A549 (cell line): ENCODE data around the gene CPAMD8.

Source experiments
- BCL3 ChIP-seq: fragments of >200 bp; sonication (Bioruptor Twin); formaldehyde crosslinking; IDR thresholded peaks from 3 replicates; pipeline ENCODE4 v1.6.1; 2016
- CTCF ChIP-seq: fragments of >200 bp; sonication (Bioruptor Twin); formaldehyde crosslinking; IDR thresholded peaks from 3 replicates; pipeline ENCODE4 v1.5.1; 2016
- HDAC2 ChIP-seq: fragments of 200-600 bp; sonication (generic); IDR thresholded peaks from 2 replicates; pipeline ENCODE4 v1.6.1; 2016
- MAFK ChIP-seq: fragments of 450-650 bp; IDR thresholded peaks from 2 replicates; pipeline ENCODE4 v1.6.1; 2014; ENCODE audit not compliant: partially characterized antibody
- MAX ChIP-seq: IDR thresholded peaks from 2 replicates; pipeline ENCODE4 v1.6.1; 2012
- MAZ ChIP-seq: fragments of 150-350 bp; IDR thresholded peaks from 2 replicates; pipeline ENCODE4 v1.6.1; 2014; ENCODE audit warnings: antibody characterized with exemption, low read depth, low read length, borderline replicate concordance
- NFE2L2 ChIP-seq: fragments of 150-350 bp; conservative IDR thresholded peaks from 2 replicates; pipeline ENCODE4 v1.6.1; 2014; ENCODE audit warnings: low read length
- POLR2A ChIP-seq: IDR thresholded peaks from 2 replicates; pipeline ENCODE4 v1.6.1; 2012; ENCODE audit warnings: mild to moderate bottlenecking, low read length
- POLR2AphosphoS2 ChIP-seq: conservative IDR thresholded peaks from 2 replicates; pipeline ENCODE4 v1.6.1; 2012; ENCODE audit warnings: low read length, improper control_type of control experiment, inconsistent platforms
- RAD21 ChIP-seq, 2 experiments: fragments of >200 bp in 1 of 2; sonication (Bioruptor Twin) in 1 of 2; formaldehyde crosslinking in 1 of 2; IDR thresholded peaks in 1 of 2; conservative IDR thresholded peaks in 1 of 2; 2 replicates in 1 of 2; 3 replicates in 1 of 2; pipeline ENCODE4 v1.6.1; 2012 to 2018; ENCODE audit warnings: inconsistent platforms in 1 of 2
- RCOR1 ChIP-seq: fragments of 150-350 bp; IDR thresholded peaks from 2 replicates; pipeline ENCODE4 v1.6.1; 2014; ENCODE audit warnings: antibody characterized with exemption, low read length, low read depth
- REST ChIP-seq: fragments of 200-600 bp; sonication (generic); IDR thresholded peaks from 2 replicates; pipeline ENCODE4 v1.6.1; 2016; ENCODE audit warnings: antibody characterized with exemption, mild to moderate bottlenecking, moderate library complexity
- USF2 ChIP-seq: fragments of 450-650 bp; IDR thresholded peaks from 2 replicates; pipeline ENCODE4 v1.6.1; 2014; ENCODE audit warnings: antibody characterized with exemption

GRCh38 chr19:17035842-17036424 is 9.3 kb upstream of the CPAMD8 start:
- no peak for TF ChIP-seq MAFK
- no peak for TF ChIP-seq MAX
- TF ChIP-seq CTCF, result no peak
- TF ChIP-seq NFE2L2, result no peak
- TF ChIP-seq POLR2A, result no peak
- TF ChIP-seq REST, result no peak
- TF ChIP-seq RAD21 (conservative IDR thresholded peaks at IDR 0.05 in 1 of 2, IDR thresholded peaks at IDR 0.05 in 1 of 2), result no peak
- TF ChIP-seq MAZ, result no peak
- no peak for TF ChIP-seq HDAC2
- no peak for TF ChIP-seq POLR2AphosphoS2
- no peak for TF ChIP-seq BCL3
- TF ChIP-seq RCOR1, result no peak
- TF ChIP-seq USF2, result no peak
